Spinal cord (tissue), 10 donors: ENCODE results near the gene ZNF662. TPM values are rescaled to one million over a fixed set of nuclear protein-coding genes. Genes with fewer than 3 reads are reported as not detected.

ENCODE experiments used
- DNase-seq, 6 donors: peaks; one replicate each; pipeline versions ENCODE4 v3.0.0 to v3.0.0-alpha.2; 2013 to 2015; ENCODE audit warnings: low spot score in 6 of 6, low read depth in 4 of 6
- H3K27ac ChIP-seq: one replicate; pipeline ENCODE4 v1.5.1; 2013; ENCODE audit warnings: low read depth, low read length, control low read depth
- H3K27me3 ChIP-seq: one replicate; pipeline ENCODE4 v1.6.1; 2013; ENCODE audit warnings: low read length; ENCODE audit not compliant: control insufficient read depth, insufficient read depth
- H3K36me3 ChIP-seq: one replicate; pipeline ENCODE4 v1.6.1; 2013; ENCODE audit warnings: low read length; ENCODE audit not compliant: control insufficient read depth, insufficient read depth
- H3K4me1 ChIP-seq: one replicate; pipeline ENCODE4 v1.6.1; 2013; ENCODE audit warnings: low read length; ENCODE audit not compliant: control insufficient read depth, insufficient read depth
- H3K4me3 ChIP-seq: one replicate; pipeline ENCODE4 v1.5.1; 2013; ENCODE audit warnings: low read depth, low read length, control low read depth
- H3K9me3 ChIP-seq: one replicate; pipeline ENCODE4 v1.6.1; 2013; ENCODE audit warnings: low read length; ENCODE audit not compliant: control insufficient read depth, insufficient read depth
- WGBS: methylation state at CpG from one replicate; pipeline ENCODE4 v1.1.5; 2013; ENCODE audit warnings: missing lambda C conversion rate; ENCODE audit not compliant: insufficient coverage; 5-methylcytosine and 5-hydroxymethylcytosine counted together
- polyA plus RNA-seq, 2 donors: library from polyadenylated mRNA; unstranded; fragments of 120-200 nt; gene quantifications; one replicate each; pipeline ENCODE4 v1.2.1, GENCODE V29; 2013; ENCODE audit not compliant: insufficient read length in 2 of 2
- total RNA-seq, 2 donors: library from RNA; depleted of rRNA in 1 of 2; stranded (reverse); fragments of 120-200 nt in 1 of 2; fragments of >200 nt in 1 of 2; gene quantifications; one replicate each; pipeline versions ENCODE4 v1.2.3 to v1.2.4, GENCODE V29; 2013 to 2014
- donor health status: healthy.

Gene ZNF662
- total and polyA plus RNA-seq, 4 donors: 15.8 to 27.5 (median 25.0) TPM

DNA sequence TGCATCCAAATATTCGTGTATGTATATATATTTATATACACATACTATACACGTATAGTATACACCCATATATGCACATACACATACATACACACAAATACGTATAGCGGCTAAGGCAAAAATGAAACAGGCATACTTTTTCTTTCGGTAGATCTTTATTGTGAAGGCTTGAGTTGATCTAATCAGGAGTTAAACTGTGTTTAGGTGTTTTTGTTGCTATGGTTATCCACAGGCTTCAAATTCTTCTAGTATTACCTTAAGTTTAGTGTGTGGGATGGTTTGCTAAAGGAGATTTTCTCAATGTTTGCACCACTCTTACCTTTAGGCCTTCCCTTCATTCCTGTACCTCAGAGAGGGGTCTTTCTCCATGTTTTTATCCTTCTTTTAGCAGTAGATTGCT lies 28.2 kb downstream of the ZNF662 start:
- DNase-seq: no peak
- Histone ChIP-seq H3K36me3 (no peaks in the 10 kb centered on the region), H3K27me3 (no peaks in the 10 kb centered on the region), H3K4me3 (no peak overlapping the region), H3K27ac (no peak overlapping the region), H3K4me1 (no peaks in the 10 kb centered on the region), H3K9me3 (no peaks in the 10 kb centered on the region)
- WGBS: no CpG with 5 or more reads among the region's 5 CpGs

DNA sequence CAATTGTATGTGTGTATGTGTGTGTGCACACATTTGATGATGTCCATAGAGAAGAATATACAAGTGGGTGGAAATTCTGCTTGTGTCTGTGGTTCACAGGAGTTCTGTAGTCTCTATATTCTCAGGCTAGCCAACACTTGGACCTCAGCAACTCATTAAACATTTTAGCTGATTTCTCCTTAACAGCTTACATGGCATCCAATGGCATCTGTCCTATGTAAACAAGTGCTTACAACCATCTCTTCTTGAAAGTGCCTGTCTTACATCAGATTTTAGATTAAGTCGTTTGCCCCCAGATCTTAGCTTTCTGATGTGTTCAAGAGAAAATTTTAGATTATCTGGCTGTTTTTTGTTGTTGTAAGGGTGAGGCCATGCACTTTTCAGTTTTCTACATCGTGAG lies 29.0 kb downstream of the ZNF662 start:
- Histone ChIP-seq H3K27me3 (no peaks in the 10 kb centered on the region), H3K9me3 (no peaks in the 10 kb centered on the region), H3K4me1 (no peaks in the 10 kb centered on the region), H3K36me3 (no peaks in the 10 kb centered on the region), H3K4me3 (no peak overlapping the region), H3K27ac (no peak overlapping the region)
- WGBS: no CpG with 5 or more reads among the region's 2 CpGs
- no peak for DNase-seq

DNA sequence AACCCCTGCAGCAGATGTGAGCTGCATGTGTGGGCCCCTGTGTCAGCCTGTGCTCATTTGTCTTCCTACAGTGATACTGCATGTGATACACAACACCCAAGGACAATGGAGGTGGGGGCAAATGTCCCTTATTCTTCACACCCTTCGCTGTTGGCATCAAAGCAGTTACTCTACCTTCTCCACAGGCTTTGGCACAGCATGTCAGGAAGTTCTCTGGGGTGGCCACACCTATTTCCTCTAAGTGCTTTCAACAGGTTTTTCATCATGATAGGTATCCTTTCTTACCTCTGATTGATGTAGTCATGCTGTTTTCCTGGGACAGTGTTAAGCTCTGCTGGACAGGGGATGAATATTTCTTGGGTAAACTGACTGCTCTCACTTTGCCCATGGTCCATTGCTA lies 29.5 kb downstream of the ZNF662 start:
- H3K4me1 ChIP-seq: no peaks in the 10 kb centered on the region
- WGBS: 83% methylated on average over 1 of the region's 1 CpG
- no peak overlapping the region for H3K4me3 ChIP-seq
- H3K9me3 ChIP-seq: no peaks in the 10 kb centered on the region
- H3K27me3 ChIP-seq: no peaks in the 10 kb centered on the region
- DNase-seq: no peak
- no peak overlapping the region for H3K27ac ChIP-seq
- no peaks in the 10 kb centered on the region for H3K36me3 ChIP-seq

DNA sequence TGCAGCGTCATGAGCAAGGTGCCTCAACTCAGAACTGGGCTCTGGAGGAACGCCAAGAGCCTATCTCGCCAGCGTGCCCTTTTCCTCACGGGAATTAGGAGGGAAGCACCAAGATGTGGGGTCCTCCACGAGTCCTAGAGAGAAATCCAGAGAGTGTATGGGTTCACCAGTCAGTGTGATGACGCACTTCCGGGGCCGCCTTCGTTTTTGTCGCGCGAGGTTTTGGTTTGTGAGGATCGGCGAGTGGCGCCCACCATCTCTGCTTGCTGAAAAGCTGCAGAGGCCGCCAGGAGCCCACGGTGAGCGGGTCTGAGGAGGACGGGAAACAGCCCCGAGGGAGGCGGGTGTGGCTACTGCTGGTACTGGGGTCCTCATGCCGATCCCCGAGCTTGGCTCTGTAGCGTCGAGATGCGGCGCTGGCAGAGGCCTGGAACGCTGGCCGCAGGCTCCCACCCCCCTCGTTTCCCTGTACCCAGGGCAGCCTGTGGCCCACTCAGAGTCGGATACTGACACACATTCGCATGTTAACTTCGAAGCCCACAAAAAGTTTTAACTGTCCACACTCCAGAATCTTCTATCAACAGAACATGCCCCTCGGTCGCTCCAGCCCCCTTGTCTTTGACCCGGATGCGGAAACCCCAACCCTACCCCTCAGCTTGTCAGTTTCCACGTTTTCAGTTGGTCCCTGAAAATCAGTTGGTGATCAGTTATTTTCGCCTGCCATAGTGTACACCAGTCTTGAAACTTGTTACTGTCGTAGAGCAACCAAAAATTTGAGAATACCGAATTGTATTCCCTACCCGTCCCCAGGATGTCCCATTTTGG lies 30.4 kb downstream of the ZNF662 start:
- Histone ChIP-seq H3K9me3 (no peaks in the 10 kb centered on the region), H3K4me3 (peak overlapping the region; percentile 41), H3K36me3 (no peaks in the 10 kb centered on the region), H3K27me3 (no peaks in the 10 kb centered on the region), H3K27ac (no peak overlapping the region), H3K4me1 (no peaks in the 10 kb centered on the region)
- DNase-seq: peak; percentile 28 to 97 (median 43)
- WGBS: 55% methylated on average over 37 of the region's 43 CpGs

DNA sequence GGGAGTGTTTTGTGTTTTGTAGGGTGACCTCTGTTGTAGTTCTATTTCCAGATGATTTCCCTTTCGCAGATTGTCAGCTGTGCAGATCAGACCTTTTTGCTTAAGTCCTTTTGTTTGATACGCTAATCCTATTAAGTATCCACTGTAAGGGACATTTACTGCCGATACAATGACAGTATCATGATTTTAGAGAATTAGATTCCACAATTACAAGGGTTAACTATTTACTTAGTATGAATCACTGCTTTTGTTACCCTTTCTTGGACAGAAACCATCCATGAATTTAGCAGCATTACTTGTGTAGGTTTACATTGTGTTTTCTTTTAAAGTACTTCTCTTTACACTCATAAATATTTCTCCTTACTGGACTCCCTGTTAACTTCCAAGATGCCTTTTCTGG lies 31.4 kb downstream of the ZNF662 start:
- H3K4me1 ChIP-seq: no peaks in the 10 kb centered on the region
- no CpG with 5 or more reads among the region's 3 CpGs for WGBS
- no peaks in the 10 kb centered on the region for H3K27me3 ChIP-seq
- H3K27ac ChIP-seq: no peak overlapping the region
- no peaks in the 10 kb centered on the region for H3K9me3 ChIP-seq
- no peaks in the 10 kb centered on the region for H3K36me3 ChIP-seq
- H3K4me3 ChIP-seq: no peak overlapping the region
- no peak for DNase-seq

DNA sequence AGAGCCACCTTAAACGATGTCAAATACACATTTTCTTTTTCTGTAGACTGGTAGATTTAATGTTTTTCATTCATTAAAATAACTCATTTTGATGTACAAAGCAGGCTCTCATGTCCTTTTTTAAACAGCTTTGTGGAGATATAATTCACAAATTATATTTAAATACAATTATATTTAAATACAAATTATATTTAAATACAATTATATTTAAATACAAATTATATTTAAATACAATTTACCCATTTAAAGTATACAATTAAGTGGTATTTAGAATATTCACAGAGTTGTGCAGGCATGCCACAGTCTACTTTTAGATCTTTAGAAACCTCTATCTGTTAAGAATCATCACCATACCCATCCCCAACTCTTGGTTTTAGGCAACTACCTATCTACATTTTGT lies 36.8 kb downstream of the ZNF662 start:
- Histone ChIP-seq H3K4me3 (no peak overlapping the region), H3K9me3 (no peaks in the 10 kb centered on the region), H3K27me3 (no peaks in the 10 kb centered on the region), H3K36me3 (no peaks in the 10 kb centered on the region), H3K4me1 (no peaks in the 10 kb centered on the region), H3K27ac (no peak overlapping the region)
- WGBS: no CpG with 5 or more reads among the region's 1 CpG
- DNase-seq: no peak

DNA sequence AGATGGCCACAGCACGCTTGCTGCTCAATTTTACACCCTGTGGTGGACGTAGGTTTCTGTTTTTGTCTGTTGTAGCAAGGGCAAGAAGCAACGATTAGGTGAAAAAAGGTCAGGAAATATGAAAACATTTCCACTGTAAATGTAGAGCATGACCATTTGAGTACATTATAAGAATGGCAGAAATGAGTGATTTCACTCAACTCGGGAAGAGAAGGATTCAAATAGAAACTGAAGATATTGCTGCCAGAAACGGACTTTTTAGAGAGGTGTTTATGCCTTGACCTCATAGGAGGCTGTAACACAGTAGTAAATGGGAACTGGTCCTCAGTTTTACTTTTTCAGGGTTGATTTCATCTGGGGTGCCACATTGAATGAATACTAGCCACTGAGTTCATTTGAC lies 40.1 kb downstream of the ZNF662 start:
- no peaks in the 10 kb centered on the region for H3K27me3 ChIP-seq
- no peaks in the 10 kb centered on the region for H3K4me1 ChIP-seq
- no peak for DNase-seq
- H3K9me3 ChIP-seq: no peaks in the 10 kb centered on the region
- no peak overlapping the region for H3K4me3 ChIP-seq
- no peak overlapping the region for H3K27ac ChIP-seq
- 76% methylated on average over 4 of the region's 5 CpGs for whole genome bisulfite sequencing
- H3K36me3 ChIP-seq: no peaks in the 10 kb centered on the region

DNA sequence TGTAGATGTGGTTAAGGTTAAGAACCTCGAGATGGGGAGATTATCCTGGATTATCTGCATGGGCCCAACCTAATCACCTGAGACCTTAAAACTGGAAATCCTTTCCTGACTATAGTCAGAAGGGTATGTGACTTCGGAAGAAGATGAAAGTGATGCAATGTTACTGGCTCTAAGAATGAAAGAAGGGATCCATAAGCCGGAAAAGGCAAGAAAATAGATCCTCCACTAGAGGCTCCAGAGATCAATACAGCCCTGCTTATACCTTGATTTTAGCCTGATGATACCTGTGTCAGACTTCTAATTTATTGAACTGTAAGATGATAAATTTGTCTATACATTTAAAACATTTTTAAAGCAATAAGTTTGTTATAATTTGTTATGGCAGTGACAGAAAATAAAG lies 51.6 kb downstream of the ZNF662 start:
- H3K9me3 ChIP-seq: no peaks in the 10 kb centered on the region
- no peak overlapping the region for H3K4me3 ChIP-seq
- no peaks in the 10 kb centered on the region for H3K36me3 ChIP-seq
- DNase-seq: peak in 1 of 6 donors; percentile 27
- no peaks in the 10 kb centered on the region for H3K4me1 ChIP-seq
- no peaks in the 10 kb centered on the region for H3K27me3 ChIP-seq
- no CpG with 5 or more reads among the region's 3 CpGs for WGBS
- H3K27ac ChIP-seq: no peak overlapping the region

DNA sequence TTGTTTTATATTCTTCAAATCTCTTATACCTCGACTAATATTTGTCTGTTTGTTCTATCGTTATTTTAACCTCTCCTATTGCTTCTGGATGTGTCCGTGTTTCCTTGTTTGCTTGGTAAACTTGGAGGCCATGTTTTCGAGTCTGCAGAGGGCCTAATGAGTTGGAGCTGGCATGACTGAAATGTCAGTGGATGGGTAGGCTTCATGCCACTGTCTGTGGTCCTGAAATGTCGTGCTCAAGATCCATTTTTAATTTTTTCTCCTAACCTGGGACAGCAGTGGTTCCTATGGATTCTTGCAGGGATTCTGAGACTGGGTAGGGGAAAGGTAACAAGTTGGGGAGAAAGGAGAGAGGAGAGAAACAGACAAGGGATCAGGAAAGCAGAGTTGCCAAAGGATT lies 54.3 kb downstream of the ZNF662 start:
- WGBS: 67% methylated on average over 1 of the region's 5 CpGs
- H3K27ac ChIP-seq: no peak overlapping the region

DNA sequence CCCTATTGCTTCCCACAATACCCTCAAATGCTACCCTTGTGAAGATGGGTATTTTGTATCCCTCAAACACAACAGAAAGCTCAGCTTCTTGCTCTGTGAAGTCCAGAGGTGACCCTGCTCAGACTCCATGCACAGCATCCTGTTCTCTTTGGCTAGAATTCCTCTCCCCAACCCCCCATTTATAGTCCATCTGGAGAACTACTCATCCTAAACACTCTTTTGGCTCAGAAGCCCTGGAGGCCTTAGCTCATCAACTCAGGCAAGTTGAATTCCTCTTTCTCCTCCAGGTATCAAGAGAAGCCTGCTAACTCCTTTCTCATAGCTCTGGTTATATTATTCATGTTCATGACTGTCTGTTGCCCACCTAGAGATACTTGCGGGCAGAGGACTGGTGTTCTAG lies 54.8 kb downstream of the ZNF662 start:
- no peaks in the 10 kb centered on the region for H3K36me3 ChIP-seq
- no CpG with 5 or more reads among the region's 1 CpG for WGBS

More for the DNA sequence above, 54.3 kb downstream of the ZNF662 start:
- no peak overlapping the region for H3K4me3 ChIP-seq
- DNase-seq: no peak
- no peaks in the 10 kb centered on the region for H3K27me3 ChIP-seq
- no peaks in the 10 kb centered on the region for H3K9me3 ChIP-seq
- no peaks in the 10 kb centered on the region for H3K36me3 ChIP-seq
- H3K4me1 ChIP-seq: no peaks in the 10 kb centered on the region

More for the DNA sequence above, 54.8 kb downstream of the ZNF662 start:
- Histone ChIP-seq H3K4me3 (no peak overlapping the region), H3K27me3 (no peaks in the 10 kb centered on the region), H3K27ac (no peak overlapping the region), H3K9me3 (no peaks in the 10 kb centered on the region), H3K4me1 (no peaks in the 10 kb centered on the region)
- DNase-seq: no peak
